MCF 10A (cell line): ENCODE results near the gene ZFHX3. TPM values are rescaled to one million over a fixed set of nuclear protein-coding genes. Genes with fewer than 3 reads are reported as not detected.

Experiments
- BruUV-seq: library from RNA; stranded (reverse); fragments of 400-500 nt; replicated peaks from 2 replicates; lab custom pipeline; 2021; lab: Mats Ljungman, UMichigan
- CTCF ChIA-PET: fragments of 300-600 bp; sonication (Branson Sonifier 250); formaldehyde crosslinking; extraction: SDS; loops from one replicate; lab custom pipeline; 2021; ENCODE audit warnings: antibody characterized with exemption, inconsistent platforms; lab: Yijun Ruan, JAX
- POLR2A ChIA-PET: fragments of 300-600, 350-650 bp; sonication (Branson Sonifier 250); formaldehyde crosslinking; extraction: SDS; loops from one replicate; lab custom pipeline; 2020; ENCODE audit warnings: antibody characterized with exemption, inconsistent platforms; lab: Yijun Ruan, JAX
- DNase-seq: peaks from one replicate; pipeline ENCODE4 v3.0.0-alpha.2; 2018; ENCODE audit not compliant: unreplicated experiment
- H3K27ac Mint-ChIP-seq: one replicate; pipeline ENCODE4 v1.8.0; 2022; ENCODE audit warnings: mild to moderate bottlenecking, low read depth, mixed read lengths; ENCODE audit not compliant: unreplicated experiment
- H3K27me3 Mint-ChIP-seq: one replicate; pipeline ENCODE4 v1.8.0; 2022; ENCODE audit warnings: mixed read lengths; ENCODE audit not compliant: insufficient read depth, unreplicated experiment
- H3K36me3 Mint-ChIP-seq: one replicate; pipeline ENCODE4 v1.8.0; 2022; ENCODE audit warnings: mild to moderate bottlenecking, moderate library complexity, mixed read lengths; ENCODE audit not compliant: insufficient read depth, unreplicated experiment
- H3K4me1 Mint-ChIP-seq: one replicate; pipeline ENCODE4 v1.8.0; 2022; ENCODE audit warnings: mixed read lengths; ENCODE audit not compliant: insufficient read depth, unreplicated experiment
- H3K4me3 Mint-ChIP-seq: one replicate; pipeline ENCODE4 v1.8.0; 2022; ENCODE audit warnings: mild to moderate bottlenecking, moderate library complexity, mixed read lengths; ENCODE audit not compliant: unreplicated experiment
- H3K9me3 Mint-ChIP-seq: one replicate; pipeline ENCODE4 v1.8.0; 2022; ENCODE audit warnings: mixed read lengths; ENCODE audit not compliant: unreplicated experiment
- intact Hi-C: fragments of 100-400 bp; cut with micrococcal nuclease; formaldehyde crosslinking; loops from 2 replicates; pipeline ENCODE4 v1.14.1; 2022
- total RNA-seq: library from RNA; stranded (reverse); gene quantifications from 2 replicates; pipeline ENCODE4 v1.2.3, GENCODE V29; 2022
- TF ChIP-seq, protein P1 (sequence below): fragments of 200-600 bp; IDR thresholded peaks from one replicate; pipeline ENCODE4 v1.8.0; 2022; ENCODE audit warnings: antibody characterized with exemption, mild to moderate bottlenecking; ENCODE audit not compliant: unreplicated experiment

The ZFHX3 gene
- total RNA-seq, 1 experiment from 2014 or later: 27.4 TPM

DNA sequence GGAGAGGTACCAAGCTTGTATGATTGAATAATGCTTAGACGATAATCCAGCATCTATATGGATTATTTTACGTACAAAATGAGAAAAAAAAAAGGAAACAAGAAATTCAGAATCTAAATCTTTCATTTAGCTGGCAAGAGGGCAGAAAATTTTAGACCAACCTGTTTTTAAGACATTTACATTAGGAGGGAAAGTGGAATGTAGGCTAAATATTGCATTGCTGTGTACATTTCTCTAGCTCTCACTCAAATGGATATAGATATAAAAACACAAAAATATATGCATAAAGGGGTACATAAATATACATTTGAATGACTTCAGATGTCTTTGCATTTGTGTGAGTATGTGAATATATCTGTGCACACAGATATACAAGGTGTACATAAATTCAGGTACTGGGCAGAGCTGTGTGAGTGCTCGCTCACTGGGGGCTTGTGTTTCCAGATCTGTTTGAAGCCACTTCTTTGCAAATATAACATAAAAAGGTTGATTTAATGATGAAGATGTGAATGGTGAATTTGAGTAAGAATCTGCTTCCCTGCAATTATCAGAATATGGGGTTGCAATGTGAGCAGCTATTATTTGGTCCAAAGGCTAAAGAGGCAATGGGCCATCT, 14.2 kb upstream of the ZFHX3 start:
- Mint-ChIP-seq H3K4me3 (no peak overlapping the region), H3K4me1 (peaks cover 20% of the 10 kb centered on the region), H3K36me3 (peaks cover 13% of the 10 kb centered on the region), H3K27me3 (no peaks in the 10 kb centered on the region), H3K27ac (no peak overlapping the region), H3K9me3 (no peaks in the 10 kb centered on the region)
- no peak for DNase-seq
- ChIA-PET CTCF (interaction anchor here (0.6 to 2.5 kb wide), 6 partner anchors 9 to 560 kb away, joined by 3 to 11 read pairs (median 4); no protein-coding TSS in a partner anchor), POLR2A (interaction anchor here (0.8 to 10.2 kb wide), 3 partner anchors 7 to 20 kb away, joined by 4 to 111 read pairs (median 6); no protein-coding TSS in a partner anchor)
- intact Hi-C loops: no loop called here
- TF ChIP-seq, protein P1, sequence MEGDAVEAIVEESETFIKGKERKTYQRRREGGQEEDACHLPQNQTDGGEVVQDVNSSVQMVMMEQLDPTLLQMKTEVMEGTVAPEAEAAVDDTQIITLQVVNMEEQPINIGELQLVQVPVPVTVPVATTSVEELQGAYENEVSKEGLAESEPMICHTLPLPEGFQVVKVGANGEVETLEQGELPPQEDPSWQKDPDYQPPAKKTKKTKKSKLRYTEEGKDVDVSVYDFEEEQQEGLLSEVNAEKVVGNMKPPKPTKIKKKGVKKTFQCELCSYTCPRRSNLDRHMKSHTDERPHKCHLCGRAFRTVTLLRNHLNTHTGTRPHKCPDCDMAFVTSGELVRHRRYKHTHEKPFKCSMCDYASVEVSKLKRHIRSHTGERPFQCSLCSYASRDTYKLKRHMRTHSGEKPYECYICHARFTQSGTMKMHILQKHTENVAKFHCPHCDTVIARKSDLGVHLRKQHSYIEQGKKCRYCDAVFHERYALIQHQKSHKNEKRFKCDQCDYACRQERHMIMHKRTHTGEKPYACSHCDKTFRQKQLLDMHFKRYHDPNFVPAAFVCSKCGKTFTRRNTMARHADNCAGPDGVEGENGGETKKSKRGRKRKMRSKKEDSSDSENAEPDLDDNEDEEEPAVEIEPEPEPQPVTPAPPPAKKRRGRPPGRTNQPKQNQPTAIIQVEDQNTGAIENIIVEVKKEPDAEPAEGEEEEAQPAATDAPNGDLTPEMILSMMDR: no peak
- BruUV-seq: no TSS peak

DNA sequence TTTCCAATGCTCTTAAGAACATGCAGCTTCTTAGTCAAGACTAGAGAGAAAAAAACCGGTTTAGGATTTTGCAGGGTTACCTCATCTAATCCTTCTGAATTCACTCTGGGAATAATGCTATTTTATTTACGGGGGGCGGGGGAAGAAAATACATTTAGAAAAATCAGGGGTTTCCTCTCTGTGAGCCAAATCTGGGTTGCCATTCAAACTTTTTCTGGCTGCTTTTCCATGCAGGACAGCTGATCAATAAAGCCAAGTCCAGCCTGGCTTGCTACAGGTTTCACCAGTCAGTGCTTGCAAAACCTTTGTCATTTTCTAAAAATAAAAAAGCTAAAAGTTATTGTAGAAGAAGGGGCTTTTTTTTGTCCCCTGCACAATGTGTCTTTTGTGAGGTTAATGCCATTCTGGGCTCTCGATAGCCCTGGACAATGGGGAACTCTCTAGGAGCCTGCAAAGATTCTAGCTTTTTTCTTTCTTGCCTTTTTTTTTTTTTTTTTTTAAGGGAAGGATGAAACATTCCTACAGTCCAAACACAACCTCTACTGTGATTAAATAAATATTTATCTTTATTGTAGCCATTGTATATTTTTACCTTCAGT, 13.1 kb upstream of the ZFHX3 start:
- Mint-ChIP-seq H3K36me3 (peaks cover 13% of the 10 kb centered on the region), H3K4me3 (no peak overlapping the region), H3K27ac (no peak overlapping the region), H3K27me3 (no peaks in the 10 kb centered on the region), H3K4me1 (peaks cover 25% of the 10 kb centered on the region), H3K9me3 (no peaks in the 10 kb centered on the region)
- ChIA-PET CTCF (interaction anchor here (0.6 to 2.5 kb wide), 9 partner anchors 18 to 497 kb away, joined by 3 to 11 read pairs (median 4); no protein-coding TSS in a partner anchor), POLR2A (interaction anchor here (0.6 to 10.2 kb wide), 9 partner anchors 8 to 399 kb away, joined by 3 to 111 read pairs (median 3); no protein-coding TSS in a partner anchor)
- no peak for DNase-seq
- intact Hi-C loops: no loop called here
- TF ChIP-seq, protein P1: no peak
- no TSS peak for BruUV-seq

DNA sequence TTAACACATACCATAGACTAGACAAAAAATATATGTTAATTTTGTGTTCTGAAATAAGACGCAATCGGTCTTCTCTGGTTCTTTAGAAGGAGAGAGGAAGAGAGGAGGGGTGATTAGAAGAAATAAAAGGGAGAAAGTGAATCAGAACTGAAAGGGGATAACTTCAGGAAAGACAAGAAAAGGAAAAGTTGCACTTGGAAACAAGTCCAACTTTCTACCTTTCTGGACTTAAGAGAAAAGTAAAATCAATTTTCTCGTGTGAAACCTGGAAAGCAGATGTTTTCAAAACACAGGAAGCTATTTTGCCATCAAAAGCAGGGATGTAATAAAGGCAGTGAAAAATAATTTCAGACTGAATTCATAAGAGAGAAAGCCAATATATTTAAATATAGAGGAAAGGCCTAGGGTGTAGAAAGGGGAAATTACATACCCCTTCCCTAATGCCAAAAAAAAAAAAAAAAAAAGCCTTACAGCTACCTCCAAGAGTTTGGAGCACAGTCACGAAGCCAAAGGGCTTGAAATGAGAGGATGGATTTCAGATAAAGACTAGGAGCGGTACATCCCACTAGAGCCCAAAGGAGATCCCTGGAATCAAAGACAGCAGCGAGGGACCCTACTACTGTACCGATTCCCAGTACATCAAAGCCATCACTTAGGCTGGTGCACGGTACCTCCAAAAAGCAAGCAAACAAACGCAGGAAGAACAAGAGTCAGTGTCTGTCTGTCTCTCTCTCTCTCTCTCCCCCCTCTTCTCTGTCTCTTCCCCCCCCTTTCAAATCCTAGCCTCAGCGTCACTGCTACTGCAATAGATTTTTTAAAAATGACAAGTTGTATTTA, 12.1 kb upstream of the ZFHX3 start:
- no peak for DNase-seq
- H3K9me3 Mint-ChIP-seq: no peaks in the 10 kb centered on the region
- CTCF ChIA-PET: interaction anchor here (0.6 to 2.5 kb wide), 9 partner anchors 9 to 554 kb away, joined by 3 to 11 read pairs (median 4); no protein-coding TSS in a partner anchor
- H3K36me3 Mint-ChIP-seq: peaks cover 19% of the 10 kb centered on the region
- H3K4me1 Mint-ChIP-seq: peaks cover 35% of the 10 kb centered on the region
- no peaks in the 10 kb centered on the region for H3K27me3 Mint-ChIP-seq
- peak overlapping the region; percentile 87 for H3K4me3 Mint-ChIP-seq
- TSS peak; percentile 7 for BruUV-seq
- peak overlapping the region; percentile 79 for H3K27ac Mint-ChIP-seq
- TF ChIP-seq, protein P1: no peak
- intact Hi-C loops: loop anchor here (1.0 to 10.0 kb wide), 5 partner anchors 52 to 395 kb away; no protein-coding TSS in a partner anchor
- POLR2A ChIA-PET: interaction anchor here (0.6 to 10.2 kb wide), 8 partner anchors 9 to 818 kb away, joined by 3 to 111 read pairs (median 3); no protein-coding TSS in a partner anchor
